ENCODE results near the gene EYS.

Gene EYS

GRCh38 chr6:64014595-64014994 lies 1692.4 kb downstream of the EYS start:
- Histone ChIP-seq H3K36me3 (ENCODE audit: control insufficient read depth in 1 of 2, insufficient read depth in 2 of 2, low read length in 2 of 2) (no peaks in the 10 kb centered on the region), H3K4me1 (ENCODE audit: control insufficient read depth in 1 of 2, insufficient read depth in 2 of 2, low read length in 2 of 2) (no peaks in the 10 kb centered on the region), H3K27ac (ENCODE audit: low read depth, low read length) (no peak overlapping the region), H3K27me3 (ENCODE audit: control insufficient read depth in 1 of 2, insufficient read depth in 2 of 2, low read length in 2 of 2) (no peaks in the 10 kb centered on the region), H3K9ac (ENCODE audit: low read depth in 1 of 2, low read length in 2 of 2) (no peak overlapping the region), H3K9me3 (ENCODE audit: control insufficient read depth in 1 of 2, low read length in 2 of 2) (no peaks in the 10 kb centered on the region), H3K4me3 (ENCODE audit: low read depth in 1 of 2, low read length in 2 of 2) (no peak overlapping the region)

DNA sequence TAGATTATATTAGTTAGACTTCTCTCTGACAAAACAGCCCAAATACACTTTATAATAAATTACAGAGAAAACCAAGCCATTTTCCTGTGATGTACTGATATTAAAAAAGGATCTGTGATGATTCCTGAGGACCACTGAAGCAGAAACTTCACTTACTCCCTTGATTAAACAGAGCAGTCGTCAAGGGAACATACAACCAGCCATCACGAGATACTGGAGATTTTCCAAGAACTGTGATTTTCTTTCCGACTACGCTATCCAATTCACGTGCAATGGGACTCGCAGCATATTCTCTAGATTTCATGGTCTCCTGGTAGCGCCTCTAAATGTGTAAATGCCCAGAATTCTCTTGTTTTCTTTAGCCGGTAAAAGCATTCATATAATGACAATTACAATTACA lies 1694.0 kb downstream of the EYS start:
- no peak overlapping the region for H3K9ac ChIP-seq (ENCODE audit: low read depth in 1 of 2, low read length in 2 of 2)
- H3K4me3 ChIP-seq (ENCODE audit: low read depth in 1 of 2, low read length in 2 of 2), result no peak overlapping the region

DNA sequence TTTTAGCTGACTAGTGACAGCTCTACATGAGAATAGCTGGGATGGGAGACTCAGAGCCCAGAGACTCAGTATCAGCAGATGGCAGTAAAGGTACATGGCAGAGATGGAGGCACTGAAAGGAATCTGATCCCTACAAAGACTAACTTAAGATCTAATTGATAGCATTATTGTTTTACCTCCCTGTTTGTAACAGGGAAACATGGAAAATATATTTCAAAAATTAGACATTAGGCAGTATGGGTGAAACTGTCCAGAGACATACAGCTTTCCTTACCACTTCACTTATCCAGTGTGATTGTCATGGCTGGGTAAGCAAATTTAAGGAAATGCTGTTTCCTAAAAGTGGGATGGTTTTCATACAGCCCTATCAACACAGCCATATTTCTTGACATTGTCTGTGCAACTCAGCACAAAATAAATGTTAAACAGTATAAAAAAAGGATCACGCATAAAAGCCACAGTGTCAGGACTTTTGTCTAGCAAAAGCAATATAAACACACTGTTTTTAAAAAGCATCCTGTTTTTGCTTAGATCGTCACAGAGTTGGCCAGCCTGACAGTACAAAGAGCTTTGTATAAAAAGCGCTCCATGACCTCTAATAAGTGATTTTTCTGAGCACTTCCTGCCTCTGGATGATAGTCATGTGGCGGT lies 1694.5 kb downstream of the EYS start:
- Histone ChIP-seq H3K27me3 (ENCODE audit: control insufficient read depth in 1 of 2, insufficient read depth in 2 of 2, low read length in 2 of 2) (no peaks in the 10 kb centered on the region), H3K36me3 (ENCODE audit: control insufficient read depth in 1 of 2, insufficient read depth in 2 of 2, low read length in 2 of 2) (no peaks in the 10 kb centered on the region), H3K9me3 (ENCODE audit: control insufficient read depth in 1 of 2, low read length in 2 of 2) (no peaks in the 10 kb centered on the region), H3K9ac (ENCODE audit: low read depth in 1 of 2, low read length in 2 of 2) (no peak overlapping the region), H3K4me3 (ENCODE audit: low read depth in 1 of 2, low read length in 2 of 2) (no peak overlapping the region), H3K27ac (ENCODE audit: low read depth, low read length) (no peak overlapping the region), H3K4me1 (ENCODE audit: control insufficient read depth in 1 of 2, insufficient read depth in 2 of 2, low read length in 2 of 2) (no peaks in the 10 kb centered on the region)

More for the DNA sequence above, 1694.0 kb downstream of the EYS start:
- no peak overlapping the region for H3K27ac ChIP-seq (ENCODE audit: low read depth, low read length)
- H3K36me3 ChIP-seq (ENCODE audit: control insufficient read depth in 1 of 2, insufficient read depth in 2 of 2, low read length in 2 of 2), result no peaks in the 10 kb centered on the region
- H3K9me3 ChIP-seq (ENCODE audit: control insufficient read depth in 1 of 2, low read length in 2 of 2), result no peaks in the 10 kb centered on the region
- no peaks in the 10 kb centered on the region for H3K4me1 ChIP-seq (ENCODE audit: control insufficient read depth in 1 of 2, insufficient read depth in 2 of 2, low read length in 2 of 2)
- H3K27me3 ChIP-seq (ENCODE audit: control insufficient read depth in 1 of 2, insufficient read depth in 2 of 2, low read length in 2 of 2), result no peaks in the 10 kb centered on the region

DNA sequence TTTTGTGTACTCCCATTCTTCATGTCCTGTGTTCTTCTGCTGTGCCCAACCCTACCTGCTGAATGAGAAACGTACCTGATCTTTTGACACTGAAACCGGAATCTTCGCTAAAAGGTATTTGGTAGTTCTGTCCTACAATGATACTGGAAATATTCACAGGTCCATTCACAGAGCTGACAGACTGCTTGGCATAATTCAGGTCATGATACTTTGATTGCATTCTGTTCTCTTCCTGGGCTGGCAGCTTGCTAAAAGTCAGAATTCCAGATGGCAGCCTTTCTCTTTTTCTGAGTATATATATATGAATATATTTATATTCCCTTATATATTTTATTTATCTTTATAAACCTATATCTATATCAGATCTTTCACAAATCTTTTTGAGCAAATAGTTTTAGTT lies 1696.4 kb downstream of the EYS start:
- no peaks in the 10 kb centered on the region for H3K27me3 ChIP-seq (ENCODE audit: control insufficient read depth in 1 of 2, insufficient read depth in 2 of 2, low read length in 2 of 2)
- no peak overlapping the region for H3K27ac ChIP-seq (ENCODE audit: low read depth, low read length)
- no peaks in the 10 kb centered on the region for H3K36me3 ChIP-seq (ENCODE audit: control insufficient read depth in 1 of 2, insufficient read depth in 2 of 2, low read length in 2 of 2)
- no peaks in the 10 kb centered on the region for H3K4me1 ChIP-seq (ENCODE audit: control insufficient read depth in 1 of 2, insufficient read depth in 2 of 2, low read length in 2 of 2)
- H3K4me3 ChIP-seq (ENCODE audit: low read depth in 1 of 2, low read length in 2 of 2), result no peak overlapping the region
- no peak overlapping the region for H3K9ac ChIP-seq (ENCODE audit: low read depth in 1 of 2, low read length in 2 of 2)
- no peaks in the 10 kb centered on the region for H3K9me3 ChIP-seq (ENCODE audit: control insufficient read depth in 1 of 2, low read length in 2 of 2)

GRCh38 chr6:64010010-64010409 lies 1697.0 kb downstream of the EYS start:
- Histone ChIP-seq H3K4me1 (ENCODE audit: control insufficient read depth in 1 of 2, insufficient read depth in 2 of 2, low read length in 2 of 2) (no peaks in the 10 kb centered on the region), H3K27ac (ENCODE audit: low read depth, low read length) (no peak overlapping the region), H3K36me3 (ENCODE audit: control insufficient read depth in 1 of 2, insufficient read depth in 2 of 2, low read length in 2 of 2) (no peaks in the 10 kb centered on the region), H3K4me3 (ENCODE audit: low read depth in 1 of 2, low read length in 2 of 2) (no peak overlapping the region), H3K27me3 (ENCODE audit: control insufficient read depth in 1 of 2, insufficient read depth in 2 of 2, low read length in 2 of 2) (no peaks in the 10 kb centered on the region), H3K9ac (ENCODE audit: low read depth in 1 of 2, low read length in 2 of 2) (no peak overlapping the region), H3K9me3 (ENCODE audit: control insufficient read depth in 1 of 2, low read length in 2 of 2) (no peaks in the 10 kb centered on the region)

- Histone ChIP-seq H3K27ac (ENCODE audit: low read depth, low read length) (no peak overlapping the region), H3K9me3 (ENCODE audit: control insufficient read depth in 1 of 2, low read length in 2 of 2) (no peaks in the 10 kb centered on the region), H3K27me3 (ENCODE audit: control insufficient read depth in 1 of 2, insufficient read depth in 2 of 2, low read length in 2 of 2) (no peaks in the 10 kb centered on the region), H3K36me3 (ENCODE audit: control insufficient read depth in 1 of 2, insufficient read depth in 2 of 2, low read length in 2 of 2) (no peaks in the 10 kb centered on the region), H3K4me1 (ENCODE audit: control insufficient read depth in 1 of 2, insufficient read depth in 2 of 2, low read length in 2 of 2) (no peaks in the 10 kb centered on the region), H3K4me3 (ENCODE audit: low read depth in 1 of 2, low read length in 2 of 2) (no peak overlapping the region), H3K9ac (ENCODE audit: low read depth in 1 of 2, low read length in 2 of 2) (no peak overlapping the region)
Measured at GRCh38 chr6:64006246-64006645, 1700.8 kb downstream of the EYS start.

DNA sequence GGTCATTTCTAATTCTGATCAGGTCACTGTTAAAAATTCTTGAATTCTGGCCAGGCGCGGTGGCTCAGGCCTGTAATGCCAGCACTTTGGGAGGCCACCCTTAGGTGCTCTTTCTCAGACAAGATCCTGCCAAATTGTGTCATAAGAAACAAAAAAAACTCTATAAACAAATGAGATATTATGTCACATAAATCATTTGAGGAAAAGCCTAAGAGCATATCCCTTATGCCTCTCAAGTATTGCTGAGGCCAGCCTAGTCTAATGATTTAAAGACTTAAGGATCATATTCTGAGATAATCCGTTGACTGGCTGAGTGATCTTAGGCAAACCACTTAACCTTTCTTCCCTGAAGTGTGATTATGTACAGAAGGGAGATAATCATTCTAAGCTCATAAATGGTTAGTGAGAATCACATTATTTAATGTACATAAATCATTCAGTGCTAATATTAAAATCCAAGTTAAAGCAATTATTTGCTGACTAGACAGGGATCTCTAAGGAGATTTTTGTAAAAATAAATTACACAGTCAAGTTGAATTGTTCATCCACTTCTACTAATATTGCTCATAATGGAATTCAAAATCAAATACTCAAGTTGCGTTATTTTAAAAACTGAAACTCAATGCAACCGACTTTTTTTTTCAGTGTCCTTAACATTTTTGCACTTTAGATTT lies 1706.1 kb downstream of the EYS start:
- H3K4me1 ChIP-seq (ENCODE audit: control insufficient read depth in 1 of 2, insufficient read depth in 2 of 2, low read length in 2 of 2), result no peaks in the 10 kb centered on the region

GRCh38 chr6:63999613-64000012 lies 1707.4 kb downstream of the EYS start:
- Histone ChIP-seq H3K27me3 (ENCODE audit: control insufficient read depth in 1 of 2, insufficient read depth in 2 of 2, low read length in 2 of 2) (no peaks in the 10 kb centered on the region), H3K4me3 (ENCODE audit: low read depth in 1 of 2, low read length in 2 of 2) (no peak overlapping the region), H3K4me1 (ENCODE audit: control insufficient read depth in 1 of 2, insufficient read depth in 2 of 2, low read length in 2 of 2) (no peaks in the 10 kb centered on the region), H3K36me3 (ENCODE audit: control insufficient read depth in 1 of 2, insufficient read depth in 2 of 2, low read length in 2 of 2) (no peaks in the 10 kb centered on the region), H3K27ac (ENCODE audit: low read depth, low read length) (no peak overlapping the region), H3K9ac (ENCODE audit: low read depth in 1 of 2, low read length in 2 of 2) (no peak overlapping the region), H3K9me3 (ENCODE audit: control insufficient read depth in 1 of 2, low read length in 2 of 2) (no peaks in the 10 kb centered on the region)

More for the DNA sequence above, 1706.1 kb downstream of the EYS start:
- H3K27me3 ChIP-seq (ENCODE audit: control insufficient read depth in 1 of 2, insufficient read depth in 2 of 2, low read length in 2 of 2), result no peaks in the 10 kb centered on the region
- no peak overlapping the region for H3K27ac ChIP-seq (ENCODE audit: low read depth, low read length)
- no peaks in the 10 kb centered on the region for H3K9me3 ChIP-seq (ENCODE audit: control insufficient read depth in 1 of 2, low read length in 2 of 2)
- H3K4me3 ChIP-seq (ENCODE audit: low read depth in 1 of 2, low read length in 2 of 2), result no peak overlapping the region
- no peaks in the 10 kb centered on the region for H3K36me3 ChIP-seq (ENCODE audit: control insufficient read depth in 1 of 2, insufficient read depth in 2 of 2, low read length in 2 of 2)
- H3K9ac ChIP-seq (ENCODE audit: low read depth in 1 of 2, low read length in 2 of 2), result no peak overlapping the region

DNA sequence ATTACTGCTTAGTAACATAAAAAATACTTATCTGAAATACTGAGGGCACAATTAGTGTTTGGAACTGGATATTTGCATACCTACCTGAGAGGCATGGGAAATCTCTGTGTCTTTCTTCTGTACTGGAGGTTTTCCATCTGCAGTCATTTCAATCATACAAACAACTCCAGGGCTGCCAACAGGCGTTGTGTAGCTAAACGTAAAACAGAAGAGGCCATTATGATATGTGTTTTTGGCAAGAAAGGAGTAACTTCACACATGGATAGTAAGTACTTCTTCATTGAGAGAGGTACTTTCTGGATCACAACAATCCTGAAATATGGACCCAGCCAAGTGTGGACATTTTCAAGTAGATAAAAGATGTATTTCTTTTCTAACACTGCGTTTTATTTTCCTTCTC lies 1708.0 kb downstream of the EYS start:
- H3K9me3 ChIP-seq (ENCODE audit: control insufficient read depth in 1 of 2, low read length in 2 of 2), result no peaks in the 10 kb centered on the region
- no peak overlapping the region for H3K9ac ChIP-seq (ENCODE audit: low read depth in 1 of 2, low read length in 2 of 2)
- no peak overlapping the region for H3K4me3 ChIP-seq (ENCODE audit: low read depth in 1 of 2, low read length in 2 of 2)
- H3K4me1 ChIP-seq (ENCODE audit: control insufficient read depth in 1 of 2, insufficient read depth in 2 of 2, low read length in 2 of 2), result no peaks in the 10 kb centered on the region
- no peaks in the 10 kb centered on the region for H3K36me3 ChIP-seq (ENCODE audit: control insufficient read depth in 1 of 2, insufficient read depth in 2 of 2, low read length in 2 of 2)
- H3K27me3 ChIP-seq (ENCODE audit: control insufficient read depth in 1 of 2, insufficient read depth in 2 of 2, low read length in 2 of 2), result no peaks in the 10 kb centered on the region
- H3K27ac ChIP-seq (ENCODE audit: low read depth, low read length), result no peak overlapping the region

DNA sequence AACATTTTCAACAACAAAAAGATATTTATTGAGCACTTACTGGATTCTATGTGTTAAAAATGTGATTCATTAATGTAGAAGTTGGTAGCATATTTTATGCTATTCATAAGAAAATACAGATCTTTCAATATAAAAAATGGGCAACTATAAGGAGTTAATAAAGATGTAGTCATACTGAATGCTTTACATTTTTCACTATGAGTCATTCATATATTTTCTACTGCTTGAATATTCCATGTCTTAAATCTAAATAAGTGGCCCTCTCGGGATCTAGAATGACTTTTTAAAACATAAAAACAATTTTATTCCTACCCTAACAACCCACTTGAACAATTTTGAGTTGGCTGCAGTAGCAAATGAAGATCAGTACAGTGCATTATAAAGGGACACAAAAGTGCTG lies 1709.3 kb downstream of the EYS start:
- no peak overlapping the region for H3K27ac ChIP-seq (ENCODE audit: low read depth, low read length)

More for the DNA sequence above, 1709.3 kb downstream of the EYS start:
- no peaks in the 10 kb centered on the region for H3K4me1 ChIP-seq (ENCODE audit: control insufficient read depth in 1 of 2, insufficient read depth in 2 of 2, low read length in 2 of 2)
- H3K36me3 ChIP-seq (ENCODE audit: control insufficient read depth in 1 of 2, insufficient read depth in 2 of 2, low read length in 2 of 2), result no peaks in the 10 kb centered on the region
- no peaks in the 10 kb centered on the region for H3K9me3 ChIP-seq (ENCODE audit: control insufficient read depth in 1 of 2, low read length in 2 of 2)
- no peak overlapping the region for H3K9ac ChIP-seq (ENCODE audit: low read depth in 1 of 2, low read length in 2 of 2)
- no peak overlapping the region for H3K4me3 ChIP-seq (ENCODE audit: low read depth in 1 of 2, low read length in 2 of 2)
- no peaks in the 10 kb centered on the region for H3K27me3 ChIP-seq (ENCODE audit: control insufficient read depth in 1 of 2, insufficient read depth in 2 of 2, low read length in 2 of 2)
